GM23248 (cell line): Measurements from ENCODE around the gene FGFR2.

Source experiments
- EZH2 ChIP-seq: fragments of 200-600 bp; sonication (generic); IDR thresholded peaks from 2 replicates; pipeline ENCODE4 v1.6.1; 2018; ENCODE audit warnings: antibody characterized with exemption, mild to moderate bottlenecking; ENCODE audit not compliant: insufficient read depth, poor library complexity, severe bottlenecking
- EZH2phosphoT487 ChIP-seq: fragments of 200-600 bp; sonication (generic); IDR thresholded peaks from 2 replicates; pipeline ENCODE4 v1.6.1; 2018; ENCODE audit warnings: antibody characterized with exemption, moderate library complexity, mild to moderate bottlenecking, low read depth; ENCODE audit not compliant: insufficient read depth

- TF ChIP-seq EZH2phosphoT487 (no peak), EZH2 (no peak)
These were observed 2.4 kb upstream of the FGFR2 start for GRCh38 chr10:121600611-121601010.
